ENCODE measurements around the gene MRPL43. TPM values are rescaled to one million over a fixed set of nuclear protein-coding genes. Genes with fewer than 3 reads are reported as not detected.
A peak's percentile ranks its signal among the peaks of the same experiment; 100 is the strongest.

Gene MRPL43
- total and polyA plus RNA-seq, 2 experiments from 2014 or later: 114 to 128 TPM

DNA sequence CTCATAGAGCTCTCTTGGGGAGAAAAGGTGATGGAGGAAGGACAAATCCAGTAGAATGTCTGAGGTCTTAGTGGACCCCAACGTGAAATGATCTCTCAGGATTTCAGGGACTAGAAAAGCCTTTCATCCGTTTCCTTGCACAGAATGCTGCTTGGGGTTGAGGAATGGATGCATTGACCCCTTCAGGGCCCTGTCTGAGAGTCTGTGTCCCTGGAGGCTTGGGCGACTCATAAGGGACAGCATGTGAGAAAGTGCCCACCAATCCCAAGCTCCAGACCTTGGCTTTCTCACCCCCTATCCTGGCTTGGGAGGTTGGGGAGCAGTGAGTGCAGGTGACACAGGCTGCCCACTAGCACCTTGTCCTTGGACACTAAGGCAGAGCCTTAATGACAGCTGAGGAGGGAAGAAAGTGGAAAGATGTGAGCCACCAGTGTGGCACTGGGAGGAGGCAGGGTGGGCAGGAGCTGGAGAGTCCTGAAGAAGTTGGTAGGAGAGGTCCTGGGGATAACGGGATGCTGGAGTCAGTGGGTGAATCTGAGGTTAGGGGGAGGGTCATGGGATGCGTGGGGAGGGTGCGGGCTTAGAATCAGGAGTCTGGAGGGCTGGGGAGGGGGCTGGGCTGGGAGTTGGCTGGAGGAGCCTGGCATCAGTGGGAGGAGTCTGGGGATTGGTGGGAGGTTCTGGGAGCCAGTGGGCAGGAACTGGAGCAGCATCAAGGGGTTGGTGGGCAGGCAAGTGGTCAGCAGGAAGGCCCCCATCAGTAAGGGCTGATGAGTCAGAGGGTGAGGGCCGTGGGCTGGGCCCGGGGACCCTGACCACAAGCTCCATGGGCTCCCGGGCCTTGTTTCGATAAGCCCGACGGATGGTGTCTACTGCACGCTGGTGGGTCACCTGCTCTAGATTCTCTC is 20.9 kb upstream of the MRPL43 start:
- Histone ChIP-seq H3K4me1 (ENCODE audit: low read depth) (peaks cover 11% of the 10 kb centered on the region), H3K4me3 (no peak overlapping the region)
- DNase-seq (ENCODE audit: low read depth in 1 of 2, low spot score in 1 of 2): no peak

GRCh38 chr10:101007099-101007711 is 19.9 kb upstream of the MRPL43 start:
- Histone ChIP-seq H3K4me3 (no peak overlapping the region), H3K36me3 (peaks cover 46% of the 10 kb centered on the region), H3K27me3 (no peaks in the 10 kb centered on the region), H3K27ac (peak overlapping the region; percentile 62), H3K4me1 (ENCODE audit: low read depth) (peaks cover 11% of the 10 kb centered on the region), H3K9me3 (ENCODE audit: low read depth) (no peaks in the 10 kb centered on the region)
- no peak for DNase-seq (ENCODE audit: low read depth in 1 of 2, low spot score in 1 of 2)
- TF ChIP-seq CTCF (IDR thresholded peaks at IDR 0.05; ENCODE audit: low read depth, low read length): no peak

More for the DNA sequence above, 20.9 kb upstream of the MRPL43 start:
- TF ChIP-seq CTCF (IDR thresholded peaks at IDR 0.05; ENCODE audit: low read depth, low read length): no peak
- Histone ChIP-seq H3K36me3 (peaks cover 43% of the 10 kb centered on the region), H3K27me3 (no peaks in the 10 kb centered on the region), H3K27ac (peak overlapping the region; percentile 39), H3K9me3 (ENCODE audit: low read depth) (no peaks in the 10 kb centered on the region)

GRCh38 chr10:101006593-101007098 is 19.3 kb upstream of the MRPL43 start:
- no peaks in the 10 kb centered on the region for H3K9me3 ChIP-seq (ENCODE audit: low read depth)
- no peak for DNase-seq (ENCODE audit: low read depth in 1 of 2, low spot score in 1 of 2)
- peak overlapping the region; percentile 62 for H3K27ac ChIP-seq
- no peak overlapping the region for H3K4me3 ChIP-seq
- peaks cover 46% of the 10 kb centered on the region for H3K36me3 ChIP-seq
- no peaks in the 10 kb centered on the region for H3K27me3 ChIP-seq
- no peak for TF ChIP-seq CTCF (IDR thresholded peaks at IDR 0.05; ENCODE audit: low read depth, low read length)
- H3K4me1 ChIP-seq (ENCODE audit: low read depth): peaks cover 7% of the 10 kb centered on the region

GRCh38 chr10:101005869-101006567 is 18.7 kb upstream of the MRPL43 start:
- Histone ChIP-seq H3K27me3 (no peaks in the 10 kb centered on the region), H3K9me3 (ENCODE audit: low read depth) (no peaks in the 10 kb centered on the region), H3K4me1 (ENCODE audit: low read depth) (peaks cover 8% of the 10 kb centered on the region), H3K27ac (peak overlapping the region; percentile 62), H3K36me3 (peaks cover 46% of the 10 kb centered on the region), H3K4me3 (no peak overlapping the region)
- no peak for DNase-seq (ENCODE audit: low read depth in 1 of 2, low spot score in 1 of 2)
- TF ChIP-seq CTCF (IDR thresholded peaks at IDR 0.05; ENCODE audit: low read depth, low read length): no peak

DNA sequence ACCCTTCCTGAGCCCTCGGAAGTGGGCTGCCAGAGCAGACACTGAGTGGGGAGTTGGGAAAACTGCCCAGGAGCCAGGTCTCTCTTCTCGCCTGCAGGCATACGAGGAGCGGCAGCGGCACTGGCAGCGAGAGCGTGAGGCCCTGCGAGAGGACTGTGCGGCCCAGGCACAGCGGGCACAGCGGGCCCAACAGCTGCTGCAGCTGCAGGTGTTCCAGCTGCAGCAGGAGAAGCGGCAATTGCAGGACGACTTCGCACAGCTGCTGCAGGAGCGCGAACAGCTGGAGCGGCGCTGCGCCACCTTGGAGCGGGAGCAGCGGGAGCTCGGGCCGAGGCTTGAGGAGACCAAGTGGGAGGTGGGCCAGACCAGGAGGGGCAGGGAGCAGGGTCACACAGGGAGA is 18.1 kb upstream of the MRPL43 start:
- TF ChIP-seq CTCF (IDR thresholded peaks at IDR 0.05; ENCODE audit: low read depth, low read length): no peak
- no peak overlapping the region for H3K4me3 ChIP-seq
- H3K27ac ChIP-seq: peak overlapping the region; percentile 17
- peaks cover 10% of the 10 kb centered on the region for H3K4me1 ChIP-seq (ENCODE audit: low read depth)
- peaks cover 46% of the 10 kb centered on the region for H3K36me3 ChIP-seq
- H3K9me3 ChIP-seq (ENCODE audit: low read depth): no peaks in the 10 kb centered on the region
- no peak for DNase-seq (ENCODE audit: low read depth in 1 of 2, low spot score in 1 of 2)
- no peaks in the 10 kb centered on the region for H3K27me3 ChIP-seq

Measured in cardiac muscle cell (in vitro differentiated cells and primary cell).